PC-3 (cell line): ENCODE data around the gene PABPN1. TPM values are rescaled to one million over a fixed set of nuclear protein-coding genes. Genes with fewer than 3 reads are reported as not detected.
A peak's percentile ranks its signal among the peaks of the same experiment; 100 is the strongest.

Experiments
- ATAC-seq: fragments of 200-7000 bp; cut with Tn5 transposase; 2 replicates; pipeline ENCODE4 v1.9.1; 2020; ENCODE audit warnings: mild to moderate bottlenecking, moderate library complexity
- BruUV-seq: library from RNA; stranded (reverse); fragments of 400-500 nt; replicated peaks from 2 replicates; lab custom pipeline; 2021; lab: Mats Ljungman, UMichigan
- CTCF ChIA-PET: fragments of 300-600 bp; sonication (Branson Sonifier 250); formaldehyde crosslinking; loops from one replicate; lab custom pipeline; 2022; ENCODE audit warnings: antibody characterized with exemption; lab: Charles Lee
- POLR2A ChIA-PET: fragments of 300-600 bp; sonication (Branson Sonifier 250); formaldehyde crosslinking; loops from one replicate; lab custom pipeline; 2022; ENCODE audit warnings: antibody characterized with exemption; ENCODE audit not compliant: unreplicated experiment; lab: Charles Lee
- DNase-seq: peaks from one replicate; pipeline ENCODE4 v3.0.0-alpha.2; 2015
- H2AFZ ChIP-seq: fragments of 300-600 bp; sonication (generic); 2 replicates; pipeline ENCODE4 v1.6.0; 2016; ENCODE audit warnings: antibody characterized with exemption, low read length
- H3F3A ChIP-seq: fragments of 300-600 bp; sonication (generic); one replicate; pipeline ENCODE4 v1.6.0; 2017; ENCODE audit warnings: antibody characterized with exemption, low read length, control low read depth, mild to moderate bottlenecking; ENCODE audit not compliant: unreplicated experiment
- H3K27ac ChIP-seq: fragments of 300-600 bp; sonication (generic); 2 replicates; pipeline ENCODE4 v1.5.1; 2016; ENCODE audit warnings: mild to moderate bottlenecking, low read length
- H3K27me3 ChIP-seq: fragments of 300-600 bp; sonication (generic); 2 replicates; pipeline ENCODE4 v1.6.1; 2016; ENCODE audit warnings: low read length, mixed read lengths
- H3K36me3 ChIP-seq: fragments of 300-600 bp; sonication (generic); 2 replicates; pipeline ENCODE4 v1.6.1; 2016; ENCODE audit warnings: low read depth, mixed run types, low read length, mixed read lengths
- H3K4me1 ChIP-seq: fragments of 300-600 bp; sonication (generic); 2 replicates; pipeline ENCODE4 v1.5.1; 2016; ENCODE audit warnings: low read length; ENCODE audit not compliant: insufficient read depth
- H3K4me2 ChIP-seq: fragments of 300-600 bp; sonication (generic); 2 replicates; pipeline ENCODE4 v1.6.0; 2016; ENCODE audit warnings: low read length
- H3K4me3 ChIP-seq: fragments of 300-600 bp; sonication (generic); 2 replicates; pipeline ENCODE4 v1.5.1; 2016; ENCODE audit warnings: mild to moderate bottlenecking, low read length, mixed read lengths
- H3K79me2 ChIP-seq: fragments of 300-600 bp; sonication (generic); 2 replicates; pipeline ENCODE4 v1.6.1; 2017; ENCODE audit warnings: low read length, mixed read lengths
- H3K9ac ChIP-seq: fragments of 300-600 bp; sonication (generic); 2 replicates; pipeline ENCODE4 v1.6.0; 2016; ENCODE audit warnings: mild to moderate bottlenecking, low read length
- H3K9me2 ChIP-seq: fragments of 300-600 bp; sonication (generic); replicated peaks from 2 replicates; pipeline ENCODE4 v1.6.1; 2016; ENCODE audit warnings: mixed run types, low read length, mixed read lengths
- H3K9me3 ChIP-seq: fragments of 300-600 bp; sonication (generic); 2 replicates; pipeline ENCODE4 v1.6.1; 2016; ENCODE audit warnings: low read length, mixed read lengths
- H4K20me1 ChIP-seq: fragments of 300-600 bp; sonication (generic); 2 replicates; pipeline ENCODE4 v1.6.1; 2016; ENCODE audit warnings: low read length, mixed read lengths
- CTCF ChIP-seq: fragments of 300-600 bp; sonication (generic); conservative IDR thresholded peaks from 2 replicates; pipeline ENCODE4 v1.5.1; 2017; ENCODE audit warnings: antibody characterized with exemption, low read depth, mild to moderate bottlenecking, low read length
- EZH2 ChIP-seq: fragments of 300-600 bp; sonication (generic); IDR thresholded peaks from one replicate; pipeline ENCODE4 v1.6.1; 2017; ENCODE audit warnings: antibody characterized with exemption, mild to moderate bottlenecking, low read length; ENCODE audit not compliant: unreplicated experiment
- EZH2phosphoT487 ChIP-seq: fragments of 300-600 bp; sonication (generic); IDR thresholded peaks from 2 replicates; pipeline ENCODE4 v1.6.1; 2018; ENCODE audit warnings: mild to moderate bottlenecking, antibody characterized with exemption, low read length, borderline replicate concordance
- intact Hi-C: fragments of 100-400 bp; cut with micrococcal nuclease; formaldehyde crosslinking; loops from 2 replicates; pipeline ENCODE4 v1.9.0; 2023
- total RNA-seq: library from RNA; depleted of rRNA; stranded (reverse); fragments of >200 nt; gene quantifications from 2 replicates; pipeline ENCODE4 v1.2.3, GENCODE V29; 2014

PABPN1 gene
- total RNA-seq, 1 experiment from 2014 or later: 89.1 TPM

- Histone ChIP-seq H3K9me3 (peaks cover 19% of the 10 kb centered on the region; the same call in 1 of the 2 replicates), H2AFZ (no peak overlapping the region), H3K4me3 (no peak overlapping the region), H3F3A (no peaks in the 10 kb centered on the region), H3K4me2 (no peak overlapping the region), H3K36me3 (no peaks in the 10 kb centered on the region), H3K4me1 (no peaks in the 10 kb centered on the region), H3K27me3 (no peaks in the 10 kb centered on the region; the same call in 1 of the 2 replicates), H3K9ac (no peak overlapping the region), H3K27ac (no peak overlapping the region), H3K79me2 (no peaks in the 10 kb centered on the region), H4K20me1 (no peaks in the 10 kb centered on the region), H3K9me2 (no peaks in the 10 kb centered on the region)
- intact Hi-C loops: no loop called here
- POLR2A ChIA-PET: interaction anchor here (0.5 kb wide), 1 partner anchor 32 kb away, joined by 3 read pairs; no protein-coding TSS in a partner anchor
- TF ChIP-seq EZH2 (no peak), CTCF (no peak), EZH2phosphoT487 (no peak)
- BruUV-seq: no TSS peak
- no peak for ATAC-seq
- CTCF ChIA-PET: no interaction called here
- DNase-seq: no peak
These were observed 14.4 kb downstream of the PABPN1 start for GRCh38 chr14:23335623-23336022.

GRCh38 chr14:23339506-23340268 is 18.4 kb downstream of the PABPN1 start:
- Histone ChIP-seq H3K4me3 (no peak overlapping the region), H4K20me1 (no peaks in the 10 kb centered on the region), H3K27me3 (no peaks in the 10 kb centered on the region), H3K9ac (no peak overlapping the region), H3K79me2 (no peaks in the 10 kb centered on the region), H3K27ac (no peak overlapping the region), H3K9me2 (no peaks in the 10 kb centered on the region), H3F3A (no peaks in the 10 kb centered on the region), H3K4me2 (no peak overlapping the region), H3K9me3 (peaks cover 22% of the 10 kb centered on the region; the same call in 1 of the 2 replicates), H3K36me3 (no peaks in the 10 kb centered on the region), H2AFZ (no peak overlapping the region), H3K4me1 (no peaks in the 10 kb centered on the region)
- CTCF ChIA-PET: interaction anchor here (0.7 kb wide), 1 partner anchor 34 kb away, joined by 3 read pairs; no protein-coding TSS in a partner anchor
- TF ChIP-seq EZH2phosphoT487: no peak
- TF ChIP-seq EZH2: no peak
- TF ChIP-seq CTCF: no peak
- no peak for DNase-seq
- intact Hi-C loops: no loop called here
- ATAC-seq: no peak
- POLR2A ChIA-PET: no interaction called here
- BruUV-seq: no TSS peak

GRCh38 chr14:23344481-23344880 is 23.2 kb downstream of the PABPN1 start:
- Histone ChIP-seq H3K4me3 (no peak overlapping the region), H3K9me2 (no peaks in the 10 kb centered on the region), H3K36me3 (no peaks in the 10 kb centered on the region), H3K27me3 (no peaks in the 10 kb centered on the region), H3F3A (no peaks in the 10 kb centered on the region), H3K4me1 (no peaks in the 10 kb centered on the region), H3K9me3 (peaks cover 12% of the 10 kb centered on the region; the same call in 1 of the 2 replicates), H3K4me2 (no peak overlapping the region), H3K79me2 (no peaks in the 10 kb centered on the region), H4K20me1 (no peaks in the 10 kb centered on the region), H3K9ac (no peak overlapping the region), H2AFZ (no peak overlapping the region), H3K27ac (no peak overlapping the region)
- no peak for ATAC-seq
- POLR2A ChIA-PET: no interaction called here
- TF ChIP-seq EZH2phosphoT487 (no peak), CTCF (peak; percentile 24; the same call in 1 of the 2 replicates)
- intact Hi-C loops: no loop called here
- no TSS peak for BruUV-seq
- CTCF ChIA-PET: no interaction called here
- DNase-seq: no peak
